Glutamatergic neuron (in vitro differentiated cells): ENCODE measurements around the gene L1CAM. TPM values are rescaled to one million over a fixed set of nuclear protein-coding genes. Genes with fewer than 3 reads are reported as not detected.

Experiments
- DNase-seq: peaks from one replicate; pipeline ENCODE4 v3.0.0; 2022
- H3K27ac Mint-ChIP-seq: one replicate; pipeline ENCODE4 v1.8.0; 2020; ENCODE audit warnings: mild to moderate bottlenecking, mixed read lengths, inconsistent platforms; ENCODE audit not compliant: unreplicated experiment
- H3K27me3 Mint-ChIP-seq: one replicate; pipeline ENCODE4 v1.8.0; 2020; ENCODE audit warnings: mild to moderate bottlenecking, moderate library complexity, mixed read lengths, inconsistent platforms; ENCODE audit not compliant: unreplicated experiment
- H3K36me3 Mint-ChIP-seq: one replicate; pipeline ENCODE4 v1.8.0; 2020; ENCODE audit warnings: mild to moderate bottlenecking, mixed read lengths, inconsistent platforms; ENCODE audit not compliant: unreplicated experiment
- H3K4me1 Mint-ChIP-seq: one replicate; pipeline ENCODE4 v1.8.0; 2020; ENCODE audit warnings: mild to moderate bottlenecking, low read depth, mixed read lengths, inconsistent platforms; ENCODE audit not compliant: unreplicated experiment
- H3K4me3 Mint-ChIP-seq: one replicate; pipeline ENCODE4 v1.8.0; 2020; ENCODE audit warnings: mild to moderate bottlenecking, mixed read lengths, inconsistent platforms; ENCODE audit not compliant: unreplicated experiment
- H3K9me3 Mint-ChIP-seq: one replicate; pipeline ENCODE4 v1.8.0; 2020; ENCODE audit warnings: mild to moderate bottlenecking, moderate library complexity, mixed read lengths, inconsistent platforms; ENCODE audit not compliant: unreplicated experiment
- total RNA-seq: library from RNA; stranded (reverse); fragmentation: NEBNext Ultra II Directional; extraction: Animal tissue kit (Norgen Biotek cat#: 25700); gene quantifications from one replicate; pipeline ENCODE4 v1.2.1, GENCODE V29; 2021; ENCODE audit not compliant: unreplicated experiment
- TF ChIP-seq, protein P1 (sequence below): fragments of 200-600 bp; sonication (generic); IDR thresholded peaks from one replicate; pipeline ENCODE4 v1.5.0; 2021; ENCODE audit not compliant: partially characterized antibody, unreplicated experiment

Gene L1CAM
- total RNA-seq, 1 donor from 2014 or later = 925 TPM

DNA sequence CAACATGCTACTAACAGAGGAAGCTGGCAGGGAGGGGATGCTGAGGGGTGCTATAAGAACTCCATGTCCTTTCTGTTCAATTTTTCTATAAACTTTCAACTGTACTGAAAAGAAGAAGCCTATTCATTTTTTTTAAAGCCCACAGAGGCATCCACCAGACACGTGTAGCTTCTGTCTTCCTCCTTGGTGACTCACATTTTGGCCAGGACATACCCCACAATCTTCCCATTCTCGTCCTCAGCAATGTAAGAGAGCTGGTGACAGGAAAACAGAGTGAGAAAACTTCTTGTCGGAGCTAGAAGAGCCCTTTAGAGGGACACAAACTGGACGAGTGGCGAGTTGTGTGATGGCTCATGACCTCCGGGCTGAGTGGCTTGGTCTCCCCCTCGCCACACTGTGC, 47.8 kb upstream of the L1CAM start:
- DNase-seq = no peak
- Mint-ChIP-seq H3K4me1 (peaks cover 2% of the 10 kb centered on the region), H3K9me3 (peaks cover 1% of the 10 kb centered on the region), H3K4me3 (peak overlapping the region; percentile 84), H3K36me3 (no peaks in the 10 kb centered on the region), H3K27me3 (peaks cover 2% of the 10 kb centered on the region), H3K27ac (peak overlapping the region; percentile 48)
- TF ChIP-seq, protein P1, sequence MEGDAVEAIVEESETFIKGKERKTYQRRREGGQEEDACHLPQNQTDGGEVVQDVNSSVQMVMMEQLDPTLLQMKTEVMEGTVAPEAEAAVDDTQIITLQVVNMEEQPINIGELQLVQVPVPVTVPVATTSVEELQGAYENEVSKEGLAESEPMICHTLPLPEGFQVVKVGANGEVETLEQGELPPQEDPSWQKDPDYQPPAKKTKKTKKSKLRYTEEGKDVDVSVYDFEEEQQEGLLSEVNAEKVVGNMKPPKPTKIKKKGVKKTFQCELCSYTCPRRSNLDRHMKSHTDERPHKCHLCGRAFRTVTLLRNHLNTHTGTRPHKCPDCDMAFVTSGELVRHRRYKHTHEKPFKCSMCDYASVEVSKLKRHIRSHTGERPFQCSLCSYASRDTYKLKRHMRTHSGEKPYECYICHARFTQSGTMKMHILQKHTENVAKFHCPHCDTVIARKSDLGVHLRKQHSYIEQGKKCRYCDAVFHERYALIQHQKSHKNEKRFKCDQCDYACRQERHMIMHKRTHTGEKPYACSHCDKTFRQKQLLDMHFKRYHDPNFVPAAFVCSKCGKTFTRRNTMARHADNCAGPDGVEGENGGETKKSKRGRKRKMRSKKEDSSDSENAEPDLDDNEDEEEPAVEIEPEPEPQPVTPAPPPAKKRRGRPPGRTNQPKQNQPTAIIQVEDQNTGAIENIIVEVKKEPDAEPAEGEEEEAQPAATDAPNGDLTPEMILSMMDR = no peak

DNA sequence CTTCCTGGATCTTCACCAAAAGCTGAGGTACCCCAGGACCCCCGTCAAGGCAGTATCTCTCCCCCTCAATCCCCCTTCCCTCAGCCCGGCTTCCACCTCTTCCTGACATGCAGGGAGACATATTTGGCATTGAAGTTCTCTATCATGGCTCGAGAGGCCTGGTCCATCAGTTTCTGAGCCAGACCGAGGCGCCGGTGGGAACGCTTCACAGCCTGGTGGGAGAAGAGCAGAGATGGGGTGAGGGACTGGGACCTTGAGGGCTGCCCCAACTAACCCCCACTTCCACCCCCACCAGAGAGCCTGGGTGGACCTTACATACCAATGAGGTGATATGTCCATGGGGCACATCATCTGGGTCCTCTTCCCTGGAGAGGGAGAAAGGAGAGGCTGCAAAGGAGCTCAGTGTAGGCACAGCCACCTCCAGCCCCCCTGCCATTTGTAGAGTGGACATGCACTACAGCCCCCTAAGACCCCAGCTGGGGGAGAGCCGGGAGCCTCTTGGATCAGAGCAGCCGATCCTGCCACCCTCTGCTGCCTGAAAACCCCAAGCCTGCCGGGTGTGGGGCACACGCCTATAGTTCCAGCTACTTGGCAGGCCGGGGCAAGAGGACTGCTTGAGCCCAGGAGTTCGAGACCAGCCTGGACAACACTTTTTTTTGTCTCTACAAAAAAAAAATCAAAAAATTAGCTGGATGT, 46.4 kb upstream of the L1CAM start:
- H3K27ac Mint-ChIP-seq = no peak overlapping the region
- H3K4me1 Mint-ChIP-seq = peaks cover 2% of the 10 kb centered on the region
- H3K27me3 Mint-ChIP-seq = peaks cover 3% of the 10 kb centered on the region
- no peak for DNase-seq
- TF ChIP-seq, protein P1 = no peak
- H3K9me3 Mint-ChIP-seq = peaks cover 2% of the 10 kb centered on the region
- H3K4me3 Mint-ChIP-seq = no peak overlapping the region
- H3K36me3 Mint-ChIP-seq = no peaks in the 10 kb centered on the region

DNA sequence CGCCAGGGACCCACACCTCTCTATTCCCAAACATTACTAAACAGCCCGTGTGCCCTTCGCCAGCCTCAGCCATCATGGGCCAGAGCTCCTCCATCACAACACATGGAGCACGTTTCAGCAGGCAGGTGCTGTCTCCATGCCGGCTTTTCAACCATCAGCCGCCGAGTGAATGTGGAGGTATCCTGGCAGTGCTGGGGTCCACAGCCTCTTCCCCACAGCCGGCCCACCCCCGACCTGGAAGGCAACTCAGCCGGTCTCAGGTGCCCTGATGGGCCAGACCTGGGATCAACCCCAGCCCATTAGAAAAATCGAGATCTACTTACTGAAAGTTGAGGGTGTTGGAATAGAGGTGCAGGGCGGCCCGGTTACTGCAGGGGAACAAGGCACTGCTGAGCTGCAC, 45.8 kb upstream of the L1CAM start:
- Mint-ChIP-seq H3K4me3 (no peak overlapping the region), H3K27ac (no peak overlapping the region), H3K36me3 (no peaks in the 10 kb centered on the region), H3K27me3 (peaks cover 6% of the 10 kb centered on the region), H3K9me3 (peaks cover 3% of the 10 kb centered on the region), H3K4me1 (peaks cover 2% of the 10 kb centered on the region)
- TF ChIP-seq, protein P1 = no peak
- no peak for DNase-seq

DNA sequence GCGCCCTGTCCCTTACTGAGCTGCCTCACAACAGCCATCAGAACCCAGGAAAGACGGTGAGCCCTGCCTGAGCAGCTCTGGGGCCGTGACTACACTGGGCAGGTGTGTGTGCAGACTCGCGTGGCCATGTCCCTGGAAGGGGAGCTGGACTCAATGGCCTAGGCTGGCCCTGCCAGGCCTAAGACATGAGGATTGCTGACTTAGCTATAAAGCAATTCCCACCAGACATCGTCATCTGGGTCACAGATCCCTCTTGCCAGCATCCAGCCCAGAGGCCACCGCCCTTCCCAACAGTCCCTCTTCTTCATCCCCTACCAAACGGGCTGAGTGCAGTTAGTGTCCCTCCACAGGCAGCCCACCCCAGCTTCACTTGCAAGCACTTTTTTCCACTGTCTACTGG, 45.2 kb upstream of the L1CAM start:
- Mint-ChIP-seq H3K9me3 (peaks cover 3% of the 10 kb centered on the region), H3K27me3 (peaks cover 6% of the 10 kb centered on the region), H3K27ac (no peak overlapping the region), H3K4me1 (peaks cover 2% of the 10 kb centered on the region), H3K36me3 (no peaks in the 10 kb centered on the region), H3K4me3 (no peak overlapping the region)
- no peak for DNase-seq
- TF ChIP-seq, protein P1 = no peak

DNA sequence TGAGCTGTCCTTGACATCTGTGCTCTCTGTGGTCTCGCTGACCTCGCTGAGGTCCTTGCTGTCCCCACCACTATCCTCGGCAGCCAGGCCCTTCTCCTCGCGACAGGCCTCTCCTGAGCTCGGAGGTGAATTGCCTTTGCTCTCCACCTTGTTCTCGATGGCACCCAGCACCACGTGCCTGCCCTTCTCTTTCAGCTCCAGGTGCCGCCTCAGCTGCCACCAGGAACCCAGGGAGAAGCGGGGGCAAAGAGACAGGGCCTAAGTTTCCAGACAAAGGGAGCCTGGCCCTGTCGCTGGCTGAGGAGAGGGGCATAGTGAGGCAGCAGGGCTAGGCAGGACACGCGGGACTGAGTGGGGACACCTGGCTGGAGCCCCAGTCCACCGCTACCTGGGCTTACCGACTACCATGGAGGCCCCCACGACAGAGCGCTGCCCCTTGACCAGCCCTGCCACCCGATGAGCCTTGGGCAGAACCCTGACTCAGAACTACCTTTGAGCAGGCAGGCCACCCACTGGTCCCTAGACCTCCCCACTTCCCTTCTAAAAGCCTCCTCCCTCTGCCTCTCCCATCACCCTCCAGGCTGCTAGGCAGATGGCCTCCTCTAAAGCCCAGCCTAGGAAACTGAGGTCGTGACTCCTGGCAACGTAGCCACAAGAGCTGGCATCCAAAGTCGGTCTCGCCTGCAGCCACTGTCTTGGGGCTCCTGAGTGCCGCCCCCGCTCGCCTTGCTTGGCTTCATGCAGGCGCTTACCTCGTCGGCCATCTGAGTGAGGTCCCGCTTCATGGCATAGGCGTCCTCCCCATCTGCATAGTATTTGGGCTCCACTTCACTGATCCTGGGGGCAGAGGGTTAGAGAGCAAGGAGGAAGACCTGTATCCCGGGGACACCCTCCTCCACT, 44.3 kb upstream of the L1CAM start:
- Mint-ChIP-seq H3K36me3 (no peaks in the 10 kb centered on the region), H3K4me1 (peaks cover 2% of the 10 kb centered on the region), H3K27me3 (peaks cover 3% of the 10 kb centered on the region), H3K9me3 (peaks cover 2% of the 10 kb centered on the region), H3K27ac (no peak overlapping the region), H3K4me3 (no peak overlapping the region)
- TF ChIP-seq, protein P1 = no peak
- DNase-seq = no peak
